ENCODE results near the gene TP63. TPM values are rescaled to one million over a fixed set of nuclear protein-coding genes. Genes with fewer than 3 reads are reported as not detected.

The TP63 gene
- total RNA-seq, 1 donor from 2014 or later, result 1.1 TPM

GRCh38 chr3:189896533-189896932, 265.3 kb downstream of the TP63 start:
- Histone ChIP-seq H3K4me3 (ENCODE audit: insufficient read depth, low read depth, low read length) (no peak overlapping the region), H3K79me2 (ENCODE audit: insufficient read depth, low read length) (no peaks in the 10 kb centered on the region), H3K9me3 (ENCODE audit: insufficient read depth, low read depth, low read length) (no peaks in the 10 kb centered on the region), H4K20me1 (ENCODE audit: insufficient read depth, low read length) (no peaks in the 10 kb centered on the region), H3K36me3 (ENCODE audit: insufficient read depth, low read length) (no peaks in the 10 kb centered on the region), H3K27me3 (ENCODE audit: insufficient read depth, low read length) (no peaks in the 10 kb centered on the region), H3K9ac (ENCODE audit: low read length) (no peak overlapping the region), H3K27ac (ENCODE audit: low read depth, low read length) (no peak overlapping the region), H3K4me1 (ENCODE audit: insufficient read depth, low read length) (no peaks in the 10 kb centered on the region), H3K4me2 (ENCODE audit: low read length) (no peak overlapping the region), H2AFZ (ENCODE audit: low read depth, low read length) (no peak overlapping the region)
- Mint-ChIP-seq H3K36me3 (ENCODE audit: low read depth, unreplicated experiment) (no peaks in the 10 kb centered on the region), H3K9me3 (ENCODE audit: unreplicated experiment) (no peaks in the 10 kb centered on the region), H3K4me3 (ENCODE audit: unreplicated experiment) (no peak overlapping the region), H3K27me3 (ENCODE audit: low read depth, unreplicated experiment) (peaks cover 1% of the 10 kb centered on the region), H3K4me1 (ENCODE audit: low read depth, unreplicated experiment) (no peaks in the 10 kb centered on the region), H3K27ac (ENCODE audit: unreplicated experiment) (no peak overlapping the region)
- FAIRE-seq, result no peak
- no peak for TF ChIP-seq EZH2 (IDR thresholded peaks at IDR 0.05; ENCODE audit: insufficient read depth, low read length)
- TF ChIP-seq, protein P1, sequence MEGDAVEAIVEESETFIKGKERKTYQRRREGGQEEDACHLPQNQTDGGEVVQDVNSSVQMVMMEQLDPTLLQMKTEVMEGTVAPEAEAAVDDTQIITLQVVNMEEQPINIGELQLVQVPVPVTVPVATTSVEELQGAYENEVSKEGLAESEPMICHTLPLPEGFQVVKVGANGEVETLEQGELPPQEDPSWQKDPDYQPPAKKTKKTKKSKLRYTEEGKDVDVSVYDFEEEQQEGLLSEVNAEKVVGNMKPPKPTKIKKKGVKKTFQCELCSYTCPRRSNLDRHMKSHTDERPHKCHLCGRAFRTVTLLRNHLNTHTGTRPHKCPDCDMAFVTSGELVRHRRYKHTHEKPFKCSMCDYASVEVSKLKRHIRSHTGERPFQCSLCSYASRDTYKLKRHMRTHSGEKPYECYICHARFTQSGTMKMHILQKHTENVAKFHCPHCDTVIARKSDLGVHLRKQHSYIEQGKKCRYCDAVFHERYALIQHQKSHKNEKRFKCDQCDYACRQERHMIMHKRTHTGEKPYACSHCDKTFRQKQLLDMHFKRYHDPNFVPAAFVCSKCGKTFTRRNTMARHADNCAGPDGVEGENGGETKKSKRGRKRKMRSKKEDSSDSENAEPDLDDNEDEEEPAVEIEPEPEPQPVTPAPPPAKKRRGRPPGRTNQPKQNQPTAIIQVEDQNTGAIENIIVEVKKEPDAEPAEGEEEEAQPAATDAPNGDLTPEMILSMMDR (IDR thresholded peaks at IDR 0.05; ENCODE audit: insufficient read depth, low read depth, low read length), result no peak
- DNase-seq (ENCODE audit: low read depth), result no peak

GRCh38 chr3:189897406-189897805, 266.2 kb downstream of the TP63 start:
- no peak overlapping the region for H3K4me3 ChIP-seq (ENCODE audit: insufficient read depth, low read depth, low read length)
- no peak overlapping the region for H3K4me2 ChIP-seq (ENCODE audit: low read length)
- no peaks in the 10 kb centered on the region for H3K27me3 ChIP-seq (ENCODE audit: insufficient read depth, low read length)
- H3K9me3 Mint-ChIP-seq (ENCODE audit: unreplicated experiment), result no peaks in the 10 kb centered on the region
- peaks cover 1% of the 10 kb centered on the region for H3K27me3 Mint-ChIP-seq (ENCODE audit: low read depth, unreplicated experiment)
- DNase-seq (ENCODE audit: low read depth) (no peak), FAIRE-seq (no peak)
- H4K20me1 ChIP-seq (ENCODE audit: insufficient read depth, low read length), result no peaks in the 10 kb centered on the region
- no peak overlapping the region for H3K27ac Mint-ChIP-seq (ENCODE audit: unreplicated experiment)
- H3K9ac ChIP-seq (ENCODE audit: low read length), result no peak overlapping the region
- H3K36me3 ChIP-seq (ENCODE audit: insufficient read depth, low read length), result no peaks in the 10 kb centered on the region
- no peaks in the 10 kb centered on the region for H3K9me3 ChIP-seq (ENCODE audit: insufficient read depth, low read depth, low read length)
- TF ChIP-seq, protein P1 (IDR thresholded peaks at IDR 0.05; ENCODE audit: insufficient read depth, low read depth, low read length), result no peak
- TF ChIP-seq EZH2 (IDR thresholded peaks at IDR 0.05; ENCODE audit: insufficient read depth, low read length), result no peak
- H3K4me3 Mint-ChIP-seq (ENCODE audit: unreplicated experiment), result no peak overlapping the region
- H3K36me3 Mint-ChIP-seq (ENCODE audit: low read depth, unreplicated experiment), result no peaks in the 10 kb centered on the region
- H3K27ac ChIP-seq (ENCODE audit: low read depth, low read length), result no peak overlapping the region
- H3K79me2 ChIP-seq (ENCODE audit: insufficient read depth, low read length), result no peaks in the 10 kb centered on the region
- H2AFZ ChIP-seq (ENCODE audit: low read depth, low read length), result no peak overlapping the region
- H3K4me1 Mint-ChIP-seq (ENCODE audit: low read depth, unreplicated experiment), result peaks cover 2% of the 10 kb centered on the region
- no peaks in the 10 kb centered on the region for H3K4me1 ChIP-seq (ENCODE audit: insufficient read depth, low read length)

- H3K4me1 Mint-ChIP-seq (ENCODE audit: low read depth, unreplicated experiment), result peaks cover 12% of the 10 kb centered on the region
- no peaks in the 10 kb centered on the region for H3K9me3 Mint-ChIP-seq (ENCODE audit: unreplicated experiment)
- Histone ChIP-seq H3K79me2 (ENCODE audit: insufficient read depth, low read length) (no peaks in the 10 kb centered on the region), H3K9ac (ENCODE audit: low read length) (no peak overlapping the region), H3K4me1 (ENCODE audit: insufficient read depth, low read length) (no peaks in the 10 kb centered on the region), H3K9me3 (ENCODE audit: insufficient read depth, low read depth, low read length) (no peaks in the 10 kb centered on the region), H3K27me3 (ENCODE audit: insufficient read depth, low read length) (no peaks in the 10 kb centered on the region), H4K20me1 (ENCODE audit: insufficient read depth, low read length) (no peaks in the 10 kb centered on the region), H3K4me3 (ENCODE audit: insufficient read depth, low read depth, low read length) (no peak overlapping the region), H2AFZ (ENCODE audit: low read depth, low read length) (no peak overlapping the region), H3K4me2 (ENCODE audit: low read length) (no peak overlapping the region), H3K36me3 (ENCODE audit: insufficient read depth, low read length) (no peaks in the 10 kb centered on the region), H3K27ac (ENCODE audit: low read depth, low read length) (no peak overlapping the region)
- no peaks in the 10 kb centered on the region for H3K36me3 Mint-ChIP-seq (ENCODE audit: low read depth, unreplicated experiment)
- H3K4me3 Mint-ChIP-seq (ENCODE audit: unreplicated experiment), result no peak overlapping the region
- FAIRE-seq (peak; percentile 54), DNase-seq (ENCODE audit: low read depth) (no peak)
- TF ChIP-seq, protein P1 (IDR thresholded peaks at IDR 0.05; ENCODE audit: insufficient read depth, low read depth, low read length), result no peak
- no peak for TF ChIP-seq EZH2 (IDR thresholded peaks at IDR 0.05; ENCODE audit: insufficient read depth, low read length)
- no peak overlapping the region for H3K27ac Mint-ChIP-seq (ENCODE audit: unreplicated experiment)
- no peaks in the 10 kb centered on the region for H3K27me3 Mint-ChIP-seq (ENCODE audit: low read depth, unreplicated experiment)
These were observed 267.5 kb downstream of the TP63 start for GRCh38 chr3:189898559-189899153.

Measured in astrocyte (in vitro differentiated cells and primary cell).